ENCODE data around the gene BNC2.

The BNC2 gene

DNA sequence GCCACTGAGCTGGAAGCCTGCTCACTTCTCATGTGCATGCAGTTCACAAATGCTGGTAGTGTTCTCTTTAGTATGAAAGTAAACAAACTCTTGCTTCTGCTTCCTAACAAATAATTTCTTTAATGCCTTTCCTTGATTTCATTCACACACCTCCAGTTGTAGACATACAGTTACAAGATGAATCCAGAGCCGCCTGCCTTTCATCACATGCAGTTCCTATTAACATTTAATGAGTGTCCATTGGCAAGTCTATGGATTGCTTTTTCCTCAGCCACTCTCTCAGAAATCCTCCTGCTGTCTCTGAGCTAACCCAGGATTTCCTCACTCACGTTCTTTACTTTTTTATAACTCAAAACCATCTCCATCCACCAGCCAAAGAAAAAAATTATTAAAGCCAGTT is 408.6 kb downstream of the BNC2 start:
- in situ Hi-C loops (cut with MboI; ENCODE audit: low sequenced_read_pairs, unreplicated experiment): no loop called here
- TF ChIP-seq, protein P1, sequence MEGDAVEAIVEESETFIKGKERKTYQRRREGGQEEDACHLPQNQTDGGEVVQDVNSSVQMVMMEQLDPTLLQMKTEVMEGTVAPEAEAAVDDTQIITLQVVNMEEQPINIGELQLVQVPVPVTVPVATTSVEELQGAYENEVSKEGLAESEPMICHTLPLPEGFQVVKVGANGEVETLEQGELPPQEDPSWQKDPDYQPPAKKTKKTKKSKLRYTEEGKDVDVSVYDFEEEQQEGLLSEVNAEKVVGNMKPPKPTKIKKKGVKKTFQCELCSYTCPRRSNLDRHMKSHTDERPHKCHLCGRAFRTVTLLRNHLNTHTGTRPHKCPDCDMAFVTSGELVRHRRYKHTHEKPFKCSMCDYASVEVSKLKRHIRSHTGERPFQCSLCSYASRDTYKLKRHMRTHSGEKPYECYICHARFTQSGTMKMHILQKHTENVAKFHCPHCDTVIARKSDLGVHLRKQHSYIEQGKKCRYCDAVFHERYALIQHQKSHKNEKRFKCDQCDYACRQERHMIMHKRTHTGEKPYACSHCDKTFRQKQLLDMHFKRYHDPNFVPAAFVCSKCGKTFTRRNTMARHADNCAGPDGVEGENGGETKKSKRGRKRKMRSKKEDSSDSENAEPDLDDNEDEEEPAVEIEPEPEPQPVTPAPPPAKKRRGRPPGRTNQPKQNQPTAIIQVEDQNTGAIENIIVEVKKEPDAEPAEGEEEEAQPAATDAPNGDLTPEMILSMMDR (IDR thresholded peaks at IDR 0.05; ENCODE audit: borderline replicate concordance, control extremely low read depth, extremely low read depth, insufficient read depth, missing control alignments): no peak
- no peak for DNase-seq (ENCODE audit: low spot score)

DNA sequence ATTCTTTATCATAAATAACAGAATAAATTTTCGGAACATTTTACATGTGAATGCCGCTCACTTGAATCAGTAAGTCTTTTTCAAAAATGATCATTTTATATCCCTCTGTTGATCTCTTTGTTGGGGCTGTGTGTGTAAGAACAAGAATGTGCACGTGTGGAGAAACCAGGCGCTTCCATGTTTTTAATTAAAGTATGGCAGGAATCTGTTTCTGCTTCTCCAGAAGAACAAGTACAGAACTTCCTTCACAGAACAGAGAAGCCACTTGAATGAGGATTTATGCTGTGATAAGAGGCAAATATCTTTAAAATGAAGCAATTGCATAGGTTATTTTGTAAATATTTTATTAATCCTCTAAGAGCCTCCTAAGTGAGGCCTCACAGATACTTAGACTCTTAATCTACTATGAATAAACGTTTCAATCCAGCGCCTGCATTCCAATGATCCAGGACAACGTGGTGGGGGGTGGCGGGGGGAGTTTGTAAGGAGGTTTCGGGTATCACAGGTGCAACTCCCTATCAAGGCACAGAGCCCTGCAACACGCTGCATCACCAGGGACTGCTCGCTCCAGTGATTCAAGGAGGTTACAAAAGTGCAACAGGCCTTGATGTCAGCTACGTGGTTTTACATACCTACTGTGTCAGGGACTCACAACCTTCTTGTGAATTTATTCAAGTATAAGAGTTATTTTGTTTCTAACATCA is 409.2 kb downstream of the BNC2 start:
- in situ Hi-C loops (cut with MboI; ENCODE audit: low sequenced_read_pairs, unreplicated experiment): no loop called here
- TF ChIP-seq, protein P1 (IDR thresholded peaks at IDR 0.05; ENCODE audit: borderline replicate concordance, control extremely low read depth, extremely low read depth, insufficient read depth, missing control alignments): no peak
- DNase-seq (ENCODE audit: low spot score): no peak

DNA sequence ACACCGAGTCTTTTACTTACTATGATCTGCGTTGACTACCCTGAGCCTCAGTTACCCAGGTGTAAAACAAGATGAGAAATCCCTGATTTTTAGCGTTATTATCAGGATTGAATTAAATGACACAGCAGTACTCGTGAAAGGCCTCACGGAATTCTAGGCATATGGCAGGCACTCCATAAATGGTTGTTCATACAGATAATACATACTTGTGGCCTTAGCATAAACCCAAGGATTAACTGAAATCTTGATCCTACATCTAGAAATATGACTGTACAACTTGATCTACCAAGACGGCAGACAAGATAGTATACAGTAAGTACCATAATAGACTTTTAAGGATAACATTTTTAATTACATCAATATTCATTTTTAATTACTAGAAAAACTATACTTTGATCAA is 409.8 kb downstream of the BNC2 start:
- in situ Hi-C loops (cut with MboI; ENCODE audit: low sequenced_read_pairs, unreplicated experiment): no loop called here
- DNase-seq (ENCODE audit: low spot score): no peak
- TF ChIP-seq, protein P1 (IDR thresholded peaks at IDR 0.05; ENCODE audit: borderline replicate concordance, control extremely low read depth, extremely low read depth, insufficient read depth, missing control alignments): no peak

DNA sequence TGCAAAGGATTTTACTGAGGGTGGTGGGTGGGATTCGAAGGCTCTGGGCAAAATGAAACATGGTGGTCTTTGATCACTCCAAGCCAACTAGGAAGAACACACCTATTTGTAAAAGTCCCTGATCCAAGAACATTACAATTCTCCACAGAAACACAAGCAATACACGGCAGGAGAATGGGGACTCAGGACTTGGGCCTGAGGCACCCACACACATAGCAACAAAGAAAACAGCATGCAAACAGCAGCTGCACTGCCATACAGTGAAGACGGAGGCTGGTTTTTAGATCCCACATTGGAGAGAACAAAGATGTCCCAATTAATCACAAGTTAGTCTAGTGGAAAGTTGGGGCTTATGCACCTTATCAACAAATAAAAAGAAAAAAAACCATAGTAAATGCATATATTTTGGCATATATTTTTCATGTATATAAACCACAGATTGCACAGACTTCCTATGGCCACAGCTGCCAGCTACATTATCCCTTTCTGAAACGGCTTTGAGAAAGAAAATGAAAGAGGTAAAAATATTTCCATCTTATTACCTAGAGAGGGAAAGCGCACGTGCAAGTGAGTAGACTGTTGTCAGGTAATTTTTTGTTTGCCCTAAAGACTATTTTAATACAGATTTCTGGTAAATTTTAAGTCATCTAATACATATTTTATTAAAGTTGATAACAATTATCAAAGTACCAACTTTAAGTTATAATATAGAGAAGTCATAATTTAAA is 410.9 kb downstream of the BNC2 start:
- TF ChIP-seq, protein P1 (IDR thresholded peaks at IDR 0.05; ENCODE audit: borderline replicate concordance, control extremely low read depth, extremely low read depth, insufficient read depth, missing control alignments): no peak
- no peak for DNase-seq (ENCODE audit: low spot score)
- in situ Hi-C loops (cut with MboI; ENCODE audit: low sequenced_read_pairs, unreplicated experiment): no loop called here

DNA sequence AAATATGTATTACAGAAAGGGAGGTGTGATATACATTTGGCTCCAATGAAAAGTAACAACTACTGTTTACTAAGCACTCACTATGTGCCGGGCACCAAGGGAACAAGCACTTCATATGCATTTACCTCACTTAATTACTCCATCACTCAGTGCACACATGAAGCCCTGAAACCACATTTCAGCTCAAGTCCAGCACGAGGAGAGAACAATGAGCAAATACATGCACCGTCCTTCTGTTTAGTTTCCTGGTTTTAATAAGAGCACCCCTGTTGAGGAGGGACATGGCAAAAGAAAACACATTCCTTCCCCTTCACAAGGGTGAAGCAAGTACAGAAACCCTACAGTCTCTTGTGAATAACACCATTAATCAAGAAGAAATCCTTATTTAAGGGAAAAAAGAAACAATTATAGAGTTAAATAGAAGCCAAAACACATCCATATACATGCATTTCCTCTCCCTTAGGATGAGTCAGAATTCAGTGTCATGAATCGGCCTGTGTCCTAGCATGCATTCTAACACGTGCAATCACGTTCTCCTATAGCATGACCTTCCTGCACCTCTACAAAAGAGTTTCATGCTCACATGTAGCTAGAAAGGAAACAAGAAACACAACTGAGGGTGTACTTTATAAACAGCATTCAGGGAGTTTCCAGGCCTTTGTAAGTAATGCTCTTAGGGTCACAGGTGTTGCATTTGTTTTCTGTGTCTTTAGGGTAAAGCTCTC is 411.6 kb downstream of the BNC2 start:
- in situ Hi-C loops (cut with MboI; ENCODE audit: low sequenced_read_pairs, unreplicated experiment): no loop called here
- TF ChIP-seq, protein P1 (IDR thresholded peaks at IDR 0.05; ENCODE audit: borderline replicate concordance, control extremely low read depth, extremely low read depth, insufficient read depth, missing control alignments): no peak
- no peak for DNase-seq (ENCODE audit: low spot score)

DNA sequence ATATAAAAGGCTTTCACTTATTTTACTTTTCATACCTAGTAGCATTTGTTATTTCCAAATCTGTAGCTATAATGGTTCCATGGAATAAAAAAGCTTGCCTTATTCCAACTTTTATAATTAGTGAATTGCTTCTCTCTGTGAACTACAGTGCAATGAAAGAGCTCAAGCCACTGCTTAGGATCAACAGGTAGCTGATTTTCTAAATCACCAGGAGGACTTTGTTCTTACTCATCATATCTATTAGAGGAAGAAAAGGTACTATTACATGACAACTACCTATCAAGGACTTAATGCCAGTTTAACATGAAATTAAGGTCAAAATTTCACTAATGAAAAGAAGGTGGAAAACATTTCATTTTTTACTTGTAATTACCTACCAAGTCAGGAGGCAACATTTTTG is 414.6 kb downstream of the BNC2 start:
- TF ChIP-seq, protein P1 (IDR thresholded peaks at IDR 0.05; ENCODE audit: borderline replicate concordance, control extremely low read depth, extremely low read depth, insufficient read depth, missing control alignments): no peak
- no peak for DNase-seq (ENCODE audit: low spot score)
- in situ Hi-C loops (cut with MboI; ENCODE audit: low sequenced_read_pairs, unreplicated experiment): no loop called here

Measured in GM13976 (cell line).